ENCODE results near the gene IFIT5. TPM values are rescaled to one million over a fixed set of nuclear protein-coding genes. Genes with fewer than 3 reads are reported as not detected.
"Not testable (repeated sequence)": the region's sequence is repeated elsewhere in the genome, so short reads cannot be mapped to it uniquely, and the experiment has no call there.

IFIT5 gene
- total RNA-seq, 1 donor from 2014 or later: 9.1 TPM

- no peak overlapping the region for H3K27ac ChIP-seq
- TF ChIP-seq CTCF (IDR thresholded peaks at IDR 0.05) (no peak), POLR2AphosphoS5 (IDR thresholded peaks at IDR 0.05; ENCODE audit: insufficient read depth in 1 of 2, low read depth in 1 of 2) (no peak), POLR2A (IDR thresholded peaks at IDR 0.05) (no peak)
- H3K27me3 ChIP-seq: no peaks in the 10 kb centered on the region
- no peak overlapping the region for H3K4me3 ChIP-seq
- H3K9me3 ChIP-seq: no peaks in the 10 kb centered on the region
- no peaks in the 10 kb centered on the region for H3K36me3 ChIP-seq
- intact Hi-C loops (cut with DNase I): no loop called here
- no peaks in the 10 kb centered on the region for H3K4me1 ChIP-seq
- no peak for DNase-seq (ENCODE audit: extremely low spot score in 2 of 2)
These were observed 24.2 kb downstream of the IFIT5 start for GRCh38 chr10:89438525-89438924.

GRCh38 chr10:89440226-89441009, 26.1 kb downstream of the IFIT5 start:
- DNase-seq (ENCODE audit: extremely low spot score in 2 of 2): no peak
- H3K27me3 ChIP-seq: no peaks in the 10 kb centered on the region
- H3K27ac ChIP-seq: no peak overlapping the region
- no peaks in the 10 kb centered on the region for H3K36me3 ChIP-seq
- no peaks in the 10 kb centered on the region for H3K4me1 ChIP-seq
- no peak overlapping the region for H3K4me3 ChIP-seq
- H3K9me3 ChIP-seq: no peaks in the 10 kb centered on the region
- intact Hi-C loops (cut with DNase I): no loop called here
- TF ChIP-seq POLR2A (IDR thresholded peaks at IDR 0.05): no peak
- TF ChIP-seq POLR2AphosphoS5 (IDR thresholded peaks at IDR 0.05; ENCODE audit: insufficient read depth in 1 of 2, low read depth in 1 of 2): no peak
- TF ChIP-seq CTCF (IDR thresholded peaks at IDR 0.05): no peak

GRCh38 chr10:89442289-89442688, 27.9 kb downstream of the IFIT5 start:
- Histone ChIP-seq H3K36me3 (no peaks in the 10 kb centered on the region), H3K9me3 (no peaks in the 10 kb centered on the region), H3K4me3 (no peak overlapping the region), H3K4me1 (no peaks in the 10 kb centered on the region), H3K27me3 (no peaks in the 10 kb centered on the region), H3K27ac (no peak overlapping the region)
- intact Hi-C loops (cut with DNase I): no loop called here
- no peak for DNase-seq (ENCODE audit: extremely low spot score in 2 of 2)
- no peak for TF ChIP-seq POLR2AphosphoS5 (IDR thresholded peaks at IDR 0.05; ENCODE audit: insufficient read depth in 1 of 2, low read depth in 1 of 2)
- no peak for TF ChIP-seq POLR2A (IDR thresholded peaks at IDR 0.05)
- no peak for TF ChIP-seq CTCF (IDR thresholded peaks at IDR 0.05)

GRCh38 chr10:89444819-89445218, 30.5 kb downstream of the IFIT5 start:
- intact Hi-C loops (cut with DNase I); H3K4me3 ChIP-seq; H3K9me3 ChIP-seq; H3K27ac ChIP-seq; DNase-seq (ENCODE audit: extremely low spot score in 2 of 2); H3K4me1 ChIP-seq; H3K36me3 ChIP-seq; H3K27me3 ChIP-seq: not testable (repeated sequence)

- Histone ChIP-seq H3K27me3 (no peaks in the 10 kb centered on the region), H3K4me3 (no peak overlapping the region), H3K4me1 (no peaks in the 10 kb centered on the region), H3K36me3 (no peaks in the 10 kb centered on the region), H3K9me3 (no peaks in the 10 kb centered on the region), H3K27ac (no peak overlapping the region)
- TF ChIP-seq POLR2AphosphoS5 (IDR thresholded peaks at IDR 0.05; ENCODE audit: insufficient read depth in 1 of 2, low read depth in 1 of 2) (no peak), CTCF (IDR thresholded peaks at IDR 0.05) (no peak), POLR2A (IDR thresholded peaks at IDR 0.05) (no peak)
- intact Hi-C loops (cut with DNase I): no loop called here
- DNase-seq (ENCODE audit: extremely low spot score in 2 of 2): no peak
These were observed 36.5 kb downstream of the IFIT5 start for GRCh38 chr10:89450901-89451300.

All from vagina (tissue), 2 donors.